Mesodermal cell (in vitro differentiated cells): ENCODE results near the gene TUFM.
A peak's percentile ranks its signal among the peaks of the same experiment; 100 is the strongest.
"Not testable (repeated sequence)": the region's sequence is repeated elsewhere in the genome, so short reads cannot be mapped to it uniquely, and the experiment has no call there.

ENCODE experiments used
- H3K27ac ChIP-seq: 2 replicates; pipeline ENCODE4 v1.7.0; 2013; ENCODE audit warnings: mild to moderate bottlenecking, low read depth, low read length, moderate library complexity; ENCODE audit not compliant: severe bottlenecking
- H3K36me3 ChIP-seq: 2 replicates; pipeline ENCODE4 v1.7.1; 2013; ENCODE audit warnings: mild to moderate bottlenecking, low read length, moderate library complexity; ENCODE audit not compliant: control insufficient read depth, insufficient read depth
- H3K4me1 ChIP-seq: one replicate; pipeline ENCODE4 v1.7.1; 2013; ENCODE audit warnings: mild to moderate bottlenecking, low read length; ENCODE audit not compliant: insufficient read depth, control insufficient read depth, poor library complexity, severe bottlenecking
- H3K4me3 ChIP-seq: 2 replicates; pipeline ENCODE4 v1.7.0; 2013; ENCODE audit warnings: low read length, control low read depth, mild to moderate bottlenecking; ENCODE audit not compliant: insufficient read depth, poor library complexity, severe bottlenecking; ENCODE audit errors: extremely low read depth
- H3K9me3 ChIP-seq: 2 replicates; pipeline ENCODE4 v1.7.1; 2013; ENCODE audit warnings: mild to moderate bottlenecking, low read length, moderate library complexity; ENCODE audit not compliant: control insufficient read depth
- WGBS, 2 experiments: methylation state at CpG; one replicate each; pipeline ENCODE4 v1.1.5; 2013; ENCODE audit warnings: missing lambda C conversion rate in 2 of 2; ENCODE audit not compliant: insufficient coverage in 2 of 2; 5-methylcytosine and 5-hydroxymethylcytosine counted together

The TUFM gene

GRCh38 chr16:28823873-28824716 is 22.1 kb downstream of the TUFM start:
- H3K4me1 ChIP-seq: peaks cover 17% of the 10 kb centered on the region
- H3K36me3 ChIP-seq: peaks cover 49% of the 10 kb centered on the region
- H3K4me3 ChIP-seq: peak overlapping the region; percentile 93
- 0% methylated on average over 32 to 38 of the region's 60 CpGs for WGBS, 2 experiments
- H3K27ac ChIP-seq: peak overlapping the region; percentile 96
- H3K9me3 ChIP-seq: no peaks in the 10 kb centered on the region

- Histone ChIP-seq H3K36me3 (peaks cover 42% of the 10 kb centered on the region), H3K4me3 (peak overlapping the region; percentile 93), H3K4me1 (peaks cover 17% of the 10 kb centered on the region), H3K9me3 (no peaks in the 10 kb centered on the region), H3K27ac (peak overlapping the region; percentile 96)
- WGBS, 2 experiments: 0 to 1% methylated on average over 34 to 40 of the region's 62 CpGs
These were observed 22.8 kb downstream of the TUFM start for GRCh38 chr16:28823291-28823872.

GRCh38 chr16:28822520-28823290 is 23.4 kb downstream of the TUFM start, which contains the start of gene ATXN2L:
Gene ATXN2L (plus strand): TSS chr16:28822999. CDS start chr16:28823260, 261 bp downstream.
- no peaks in the 10 kb centered on the region for H3K9me3 ChIP-seq
- peaks cover 17% of the 10 kb centered on the region for H3K4me1 ChIP-seq
- H3K36me3 ChIP-seq: peaks cover 35% of the 10 kb centered on the region
- H3K27ac ChIP-seq: peak within 1 kb of the TSS; percentile 96
- peak within 1 kb of the TSS; percentile 93 for H3K4me3 ChIP-seq
- WGBS, 2 experiments: 0% methylated on average over 29 to 45 of the region's 91 CpGs

GRCh38 chr16:28821874-28822519 is 24.2 kb downstream of the TUFM start:
- peaks cover 28% of the 10 kb centered on the region for H3K36me3 ChIP-seq
- 42 to 44% methylated on average over 12 to 13 of the region's 13 CpGs for WGBS, 2 experiments
- peak overlapping the region; percentile 93 for H3K4me3 ChIP-seq
- H3K4me1 ChIP-seq: peaks cover 17% of the 10 kb centered on the region
- H3K9me3 ChIP-seq: no peaks in the 10 kb centered on the region
- peak overlapping the region; percentile 96 for H3K27ac ChIP-seq

- 89 to 95% methylated on average over 6 to 10 of the region's 13 CpGs for WGBS, 2 experiments
- not testable (repeated sequence) for H3K4me3 ChIP-seq, H3K27ac ChIP-seq, H3K9me3 ChIP-seq
- peaks cover 13% of the 10 kb centered on the region for H3K4me1 ChIP-seq
- H3K36me3 ChIP-seq: peaks cover 14% of the 10 kb centered on the region
These were observed 25.6 kb downstream of the TUFM start for GRCh38 chr16:28820546-28820945.

- H3K27ac ChIP-seq: no peak overlapping the region
- H3K36me3 ChIP-seq: peaks cover 8% of the 10 kb centered on the region
- 91 to 97% methylated on average over 5 of the region's 5 CpGs for WGBS, 2 experiments
- peaks cover 8% of the 10 kb centered on the region for H3K4me1 ChIP-seq
- no peak overlapping the region for H3K4me3 ChIP-seq
- no peaks in the 10 kb centered on the region for H3K9me3 ChIP-seq
These were observed 26.1 kb downstream of the TUFM start for GRCh38 chr16:28820016-28820415.

- not testable (repeated sequence) for H3K4me1 ChIP-seq, H3K4me3 ChIP-seq, H3K36me3 ChIP-seq, H3K9me3 ChIP-seq, H3K27ac ChIP-seq
- no CpG with 5 or more reads among the region's 11 CpGs for WGBS, 2 experiments
These were observed 38.6 kb downstream of the TUFM start for GRCh38 chr16:28807445-28808120.

GRCh38 chr16:28802235-28803019 is 43.7 kb downstream of the TUFM start:
- WGBS, 2 experiments: no CpG with 5 or more reads among the region's 13 CpGs
- H3K4me3 ChIP-seq, H3K4me1 ChIP-seq, H3K27ac ChIP-seq, H3K9me3 ChIP-seq, H3K36me3 ChIP-seq: not testable (repeated sequence)
